ENCODE results near the gene CLCN4. TPM values are rescaled to one million over a fixed set of nuclear protein-coding genes. Genes with fewer than 3 reads are reported as not detected.

CLCN4 gene
- total RNA-seq, 4 donors from 2014 or later = 0.48 to 3.1 (median 2.5) TPM

DNA sequence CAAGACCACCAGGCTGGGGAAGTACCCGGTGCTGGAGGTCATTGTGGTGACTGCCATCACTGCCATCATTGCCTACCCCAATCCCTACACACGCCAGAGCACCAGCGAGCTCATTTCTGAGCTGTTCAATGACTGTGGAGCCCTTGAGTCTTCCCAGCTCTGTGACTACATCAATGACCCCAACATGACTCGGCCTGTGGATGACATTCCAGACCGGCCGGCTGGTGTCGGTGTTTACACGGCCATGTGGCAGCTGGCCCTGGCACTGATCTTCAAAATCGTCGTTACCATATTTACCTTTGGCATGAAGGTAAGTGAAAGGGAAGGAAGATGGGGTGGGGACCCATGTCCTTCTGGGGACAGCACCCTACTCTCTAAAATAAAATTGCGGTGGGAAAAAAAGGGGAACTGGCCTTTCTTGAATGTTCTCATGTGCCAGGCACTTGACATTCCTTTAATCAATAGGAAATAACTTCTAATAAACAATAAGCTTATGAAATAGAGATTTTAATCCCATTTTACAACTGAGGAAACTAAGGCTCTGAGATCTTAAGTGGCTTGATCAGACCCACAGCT, 51.6 kb downstream of the CLCN4 start:
- no peaks in the 10 kb centered on the region for H3K4me1 ChIP-seq
- H3K36me3 ChIP-seq = no peaks in the 10 kb centered on the region
- no peak for TF ChIP-seq EP300 (IDR thresholded peaks at IDR 0.05)
- TF ChIP-seq POLR2A (IDR thresholded peaks at IDR 0.05) = no peak
- H3K27ac ChIP-seq = no peak overlapping the region
- no peaks in the 10 kb centered on the region for H3K9me3 ChIP-seq
- no peak for DNase-seq (ENCODE audit: low spot score in 2 of 2)
- H3K27me3 ChIP-seq = no peaks in the 10 kb centered on the region
- WGBS = 77% methylated on average over 9 of the region's 11 CpGs
- H3K4me3 ChIP-seq = no peak overlapping the region

- no peaks in the 10 kb centered on the region for H3K36me3 ChIP-seq
- H3K4me1 ChIP-seq = no peaks in the 10 kb centered on the region
- H3K27me3 ChIP-seq = no peaks in the 10 kb centered on the region
- TF ChIP-seq POLR2A (IDR thresholded peaks at IDR 0.05) = no peak
- TF ChIP-seq, protein P1, sequence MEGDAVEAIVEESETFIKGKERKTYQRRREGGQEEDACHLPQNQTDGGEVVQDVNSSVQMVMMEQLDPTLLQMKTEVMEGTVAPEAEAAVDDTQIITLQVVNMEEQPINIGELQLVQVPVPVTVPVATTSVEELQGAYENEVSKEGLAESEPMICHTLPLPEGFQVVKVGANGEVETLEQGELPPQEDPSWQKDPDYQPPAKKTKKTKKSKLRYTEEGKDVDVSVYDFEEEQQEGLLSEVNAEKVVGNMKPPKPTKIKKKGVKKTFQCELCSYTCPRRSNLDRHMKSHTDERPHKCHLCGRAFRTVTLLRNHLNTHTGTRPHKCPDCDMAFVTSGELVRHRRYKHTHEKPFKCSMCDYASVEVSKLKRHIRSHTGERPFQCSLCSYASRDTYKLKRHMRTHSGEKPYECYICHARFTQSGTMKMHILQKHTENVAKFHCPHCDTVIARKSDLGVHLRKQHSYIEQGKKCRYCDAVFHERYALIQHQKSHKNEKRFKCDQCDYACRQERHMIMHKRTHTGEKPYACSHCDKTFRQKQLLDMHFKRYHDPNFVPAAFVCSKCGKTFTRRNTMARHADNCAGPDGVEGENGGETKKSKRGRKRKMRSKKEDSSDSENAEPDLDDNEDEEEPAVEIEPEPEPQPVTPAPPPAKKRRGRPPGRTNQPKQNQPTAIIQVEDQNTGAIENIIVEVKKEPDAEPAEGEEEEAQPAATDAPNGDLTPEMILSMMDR (IDR thresholded peaks at IDR 0.05) = no peak
- no peak for TF ChIP-seq EP300 (IDR thresholded peaks at IDR 0.05)
- TF ChIP-seq POLR2AphosphoS5 (IDR thresholded peaks at IDR 0.05) = no peak
- WGBS = 68% methylated on average over 4 of the region's 4 CpGs
- H3K9me3 ChIP-seq = no peaks in the 10 kb centered on the region
- H3K4me3 ChIP-seq = no peak overlapping the region
- no peak for DNase-seq (ENCODE audit: low spot score in 2 of 2)
- H3K27ac ChIP-seq = no peak overlapping the region
Observed at GRCh38 chrX:10208953-10209352, 52.2 kb downstream of the CLCN4 start.

GRCh38 chrX:10212395-10212794, 55.6 kb downstream of the CLCN4 start:
- no peak for DNase-seq (ENCODE audit: low spot score in 2 of 2)
- TF ChIP-seq POLR2A (IDR thresholded peaks at IDR 0.05) (no peak), EP300 (IDR thresholded peaks at IDR 0.05) (no peak), POLR2AphosphoS5 (IDR thresholded peaks at IDR 0.05) (no peak)
- TF ChIP-seq, protein P1 (IDR thresholded peaks at IDR 0.05) = no peak
- Histone ChIP-seq H3K27ac (no peak overlapping the region), H3K4me1 (no peaks in the 10 kb centered on the region), H3K4me3 (no peak overlapping the region), H3K9me3 (no peaks in the 10 kb centered on the region), H3K27me3 (no peaks in the 10 kb centered on the region), H3K36me3 (no peaks in the 10 kb centered on the region)
- WGBS = 86% methylated on average over 14 of the region's 15 CpGs

DNA sequence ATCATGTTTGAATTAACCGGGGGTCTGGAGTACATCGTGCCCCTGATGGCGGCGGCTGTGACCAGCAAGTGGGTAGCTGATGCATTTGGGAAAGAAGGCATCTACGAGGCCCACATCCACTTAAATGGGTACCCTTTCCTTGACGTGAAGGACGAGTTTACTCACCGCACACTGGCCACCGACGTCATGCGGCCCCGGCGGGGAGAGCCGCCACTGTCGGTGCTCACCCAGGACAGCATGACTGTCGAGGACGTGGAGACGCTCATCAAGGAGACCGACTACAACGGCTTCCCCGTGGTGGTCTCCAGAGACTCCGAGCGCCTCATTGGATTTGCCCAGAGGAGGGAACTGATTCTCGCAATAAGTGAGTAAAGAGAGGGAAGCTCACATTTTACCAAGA, 56.9 kb downstream of the CLCN4 start:
- TF ChIP-seq EP300 (IDR thresholded peaks at IDR 0.05) (no peak), POLR2A (IDR thresholded peaks at IDR 0.05) (no peak), POLR2AphosphoS5 (IDR thresholded peaks at IDR 0.05) (no peak)
- TF ChIP-seq, protein P1 (IDR thresholded peaks at IDR 0.05) = no peak
- no peak for DNase-seq (ENCODE audit: low spot score in 2 of 2)
- Histone ChIP-seq H3K27ac (no peak overlapping the region), H3K9me3 (no peaks in the 10 kb centered on the region), H3K27me3 (no peaks in the 10 kb centered on the region), H3K36me3 (no peaks in the 10 kb centered on the region), H3K4me1 (no peaks in the 10 kb centered on the region), H3K4me3 (no peak overlapping the region)
- WGBS = 88% methylated on average over 24 of the region's 24 CpGs

GRCh38 chrX:10216208-10216607, 59.4 kb downstream of the CLCN4 start:
- H3K4me3 ChIP-seq = no peak overlapping the region

More at GRCh38 chrX:10216208-10216607, 59.4 kb downstream of the CLCN4 start:
- no peak for DNase-seq (ENCODE audit: low spot score in 2 of 2)
- H3K9me3 ChIP-seq = no peaks in the 10 kb centered on the region
- no peaks in the 10 kb centered on the region for H3K27me3 ChIP-seq
- H3K4me1 ChIP-seq = no peaks in the 10 kb centered on the region
- no peaks in the 10 kb centered on the region for H3K36me3 ChIP-seq
- TF ChIP-seq POLR2A (IDR thresholded peaks at IDR 0.05) = no peak
- TF ChIP-seq, protein P1 (IDR thresholded peaks at IDR 0.05) = no peak
- no peak for TF ChIP-seq POLR2AphosphoS5 (IDR thresholded peaks at IDR 0.05)
- no peak for TF ChIP-seq EP300 (IDR thresholded peaks at IDR 0.05)
- no peak overlapping the region for H3K27ac ChIP-seq
- WGBS = 75% methylated on average over 8 of the region's 8 CpGs

Data from suprapubic skin (tissue), 4 donors.